ENCODE results near the gene BCKDK. TPM values are rescaled to one million over a fixed set of nuclear protein-coding genes. Genes with fewer than 3 reads are reported as not detected.

BCKDK gene
- total and polyA plus RNA-seq, 2 of the 13 experiments (the other 11 are each of a cell fraction or from before 2014, with no cell fraction given), result 24.9 to 42.6 TPM

DNA sequence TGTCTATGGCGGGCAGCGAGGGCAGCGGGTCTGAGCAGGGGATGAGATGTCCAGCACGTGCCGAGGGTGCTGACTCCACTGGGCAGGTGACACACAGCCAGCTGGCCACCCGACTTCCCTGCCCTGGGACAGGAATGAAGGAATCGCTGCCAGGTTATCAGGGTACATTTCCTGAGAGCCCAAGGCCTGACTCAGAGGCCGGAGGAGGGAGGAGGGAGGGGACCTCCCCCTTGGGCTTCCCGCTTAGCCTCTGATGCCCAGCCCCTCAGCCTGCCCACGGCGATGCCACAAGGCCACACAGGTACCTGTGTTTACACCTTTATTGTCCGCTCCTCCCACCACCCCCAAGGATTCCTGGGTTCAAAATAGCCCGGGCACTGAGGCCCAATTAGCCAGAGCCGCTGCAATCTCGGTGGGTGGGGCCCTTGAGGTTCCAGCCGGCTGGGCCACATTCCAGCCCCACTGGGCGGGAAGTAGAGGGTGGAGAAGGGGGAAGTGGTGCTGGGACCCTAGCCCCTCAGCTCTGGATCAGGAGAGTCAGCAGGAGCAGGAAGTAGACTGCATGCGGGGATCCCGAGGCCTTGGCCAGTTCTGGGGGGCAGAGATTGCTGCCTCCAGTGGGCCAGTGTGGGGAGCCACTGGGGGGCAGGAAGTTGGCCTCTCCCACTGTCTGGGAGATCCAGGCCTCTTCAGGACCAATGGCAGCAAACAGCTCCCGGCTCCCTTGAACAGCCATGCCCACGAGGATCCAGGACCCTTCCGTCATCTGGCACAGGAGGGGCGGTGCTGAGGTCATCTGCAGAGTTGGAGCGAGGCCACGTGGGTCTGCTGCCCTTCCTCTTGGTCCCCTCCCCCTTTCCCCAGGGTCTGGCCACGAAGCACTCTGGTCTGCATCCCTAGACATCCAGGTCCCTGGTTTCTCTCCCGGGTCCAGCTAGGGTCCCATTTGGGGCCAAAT, 30.7 kb downstream of the BCKDK start (continued):
- no peak for TF ChIP-seq NR2F2 (IDR thresholded peaks at IDR 0.05; ENCODE audit: borderline replicate concordance, low read depth)
- TF ChIP-seq, protein P1, sequence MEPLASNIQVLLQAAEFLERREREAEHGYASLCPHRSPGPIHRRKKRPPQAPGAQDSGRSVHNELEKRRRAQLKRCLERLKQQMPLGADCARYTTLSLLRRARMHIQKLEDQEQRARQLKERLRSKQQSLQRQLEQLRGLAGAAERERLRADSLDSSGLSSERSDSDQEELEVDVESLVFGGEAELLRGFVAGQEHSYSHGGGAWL (CRISPR knock-in tag; IDR thresholded peaks at IDR 0.05), result no peak; the same call in 1 of the 2 replicates
- no peak for TF ChIP-seq RARG (CRISPR knock-in tag; IDR thresholded peaks at IDR 0.05; ENCODE audit: low read depth)
- TF ChIP-seq ZNF432 (CRISPR knock-in tag; IDR thresholded peaks at IDR 0.05; ENCODE audit: borderline replicate concordance), result no peak
- TF ChIP-seq ZKSCAN1 (IDR thresholded peaks at IDR 0.05; ENCODE audit: low read length), result no peak
- no peak for TF ChIP-seq ZC3H13 (CRISPR knock-in tag; IDR thresholded peaks at IDR 0.05)
- TF ChIP-seq ZKSCAN5 (CRISPR knock-in tag; IDR thresholded peaks at IDR 0.05), result no peak
- no peak for TF ChIP-seq ZNF44 (CRISPR knock-in tag; IDR thresholded peaks at IDR 0.05)
- TF ChIP-seq CBFB (CRISPR knock-in tag; IDR thresholded peaks at IDR 0.05), result no peak
- TF ChIP-seq EEA1 (CRISPR knock-in tag; IDR thresholded peaks at IDR 0.05; ENCODE audit: borderline replicate concordance), result no peak; the same call in 1 of the 2 replicates
- no peak for TF ChIP-seq FOXK1 (CRISPR knock-in tag; IDR thresholded peaks at IDR 0.05; ENCODE audit: borderline replicate concordance, low read depth)
- TF ChIP-seq SRY (CRISPR knock-in tag; IDR thresholded peaks at IDR 0.05), result no peak
- TF ChIP-seq MIXL1 (CRISPR knock-in tag; IDR thresholded peaks at IDR 0.05), result no peak
- TF ChIP-seq, protein P2, sequence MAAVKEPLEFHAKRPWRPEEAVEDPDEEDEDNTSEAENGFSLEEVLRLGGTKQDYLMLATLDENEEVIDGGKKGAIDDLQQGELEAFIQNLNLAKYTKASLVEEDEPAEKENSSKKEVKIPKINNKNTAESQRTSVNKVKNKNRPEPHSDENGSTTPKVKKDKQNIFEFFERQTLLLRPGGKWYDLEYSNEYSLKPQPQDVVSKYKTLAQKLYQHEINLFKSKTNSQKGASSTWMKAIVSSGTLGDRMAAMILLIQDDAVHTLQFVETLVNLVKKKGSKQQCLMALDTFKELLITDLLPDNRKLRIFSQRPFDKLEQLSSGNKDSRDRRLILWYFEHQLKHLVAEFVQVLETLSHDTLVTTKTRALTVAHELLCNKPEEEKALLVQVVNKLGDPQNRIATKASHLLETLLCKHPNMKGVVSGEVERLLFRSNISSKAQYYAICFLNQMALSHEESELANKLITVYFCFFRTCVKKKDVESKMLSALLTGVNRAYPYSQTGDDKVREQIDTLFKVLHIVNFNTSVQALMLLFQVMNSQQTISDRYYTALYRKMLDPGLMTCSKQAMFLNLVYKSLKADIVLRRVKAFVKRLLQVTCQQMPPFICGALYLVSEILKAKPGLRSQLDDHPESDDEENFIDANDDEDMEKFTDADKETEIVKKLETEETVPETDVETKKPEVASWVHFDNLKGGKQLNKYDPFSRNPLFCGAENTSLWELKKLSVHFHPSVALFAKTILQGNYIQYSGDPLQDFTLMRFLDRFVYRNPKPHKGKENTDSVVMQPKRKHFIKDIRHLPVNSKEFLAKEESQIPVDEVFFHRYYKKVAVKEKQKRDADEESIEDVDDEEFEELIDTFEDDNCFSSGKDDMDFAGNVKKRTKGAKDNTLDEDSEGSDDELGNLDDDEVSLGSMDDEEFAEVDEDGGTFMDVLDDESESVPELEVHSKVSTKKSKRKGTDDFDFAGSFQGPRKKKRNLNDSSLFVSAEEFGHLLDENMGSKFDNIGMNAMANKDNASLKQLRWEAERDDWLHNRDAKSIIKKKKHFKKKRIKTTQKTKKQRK (IDR thresholded peaks at IDR 0.05; ENCODE audit: low read length), result no peak
- TF ChIP-seq, protein P3, sequence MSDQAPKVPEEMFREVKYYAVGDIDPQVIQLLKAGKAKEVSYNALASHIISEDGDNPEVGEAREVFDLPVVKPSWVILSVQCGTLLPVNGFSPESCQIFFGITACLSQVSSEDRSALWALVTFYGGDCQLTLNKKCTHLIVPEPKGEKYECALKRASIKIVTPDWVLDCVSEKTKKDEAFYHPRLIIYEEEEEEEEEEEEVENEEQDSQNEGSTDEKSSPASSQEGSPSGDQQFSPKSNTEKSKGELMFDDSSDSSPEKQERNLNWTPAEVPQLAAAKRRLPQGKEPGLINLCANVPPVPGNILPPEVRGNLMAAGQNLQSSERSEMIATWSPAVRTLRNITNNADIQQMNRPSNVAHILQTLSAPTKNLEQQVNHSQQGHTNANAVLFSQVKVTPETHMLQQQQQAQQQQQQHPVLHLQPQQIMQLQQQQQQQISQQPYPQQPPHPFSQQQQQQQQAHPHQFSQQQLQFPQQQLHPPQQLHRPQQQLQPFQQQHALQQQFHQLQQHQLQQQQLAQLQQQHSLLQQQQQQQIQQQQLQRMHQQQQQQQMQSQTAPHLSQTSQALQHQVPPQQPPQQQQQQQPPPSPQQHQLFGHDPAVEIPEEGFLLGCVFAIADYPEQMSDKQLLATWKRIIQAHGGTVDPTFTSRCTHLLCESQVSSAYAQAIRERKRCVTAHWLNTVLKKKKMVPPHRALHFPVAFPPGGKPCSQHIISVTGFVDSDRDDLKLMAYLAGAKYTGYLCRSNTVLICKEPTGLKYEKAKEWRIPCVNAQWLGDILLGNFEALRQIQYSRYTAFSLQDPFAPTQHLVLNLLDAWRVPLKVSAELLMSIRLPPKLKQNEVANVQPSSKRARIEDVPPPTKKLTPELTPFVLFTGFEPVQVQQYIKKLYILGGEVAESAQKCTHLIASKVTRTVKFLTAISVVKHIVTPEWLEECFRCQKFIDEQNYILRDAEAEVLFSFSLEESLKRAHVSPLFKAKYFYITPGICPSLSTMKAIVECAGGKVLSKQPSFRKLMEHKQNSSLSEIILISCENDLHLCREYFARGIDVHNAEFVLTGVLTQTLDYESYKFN (CRISPR knock-in tag; conservative IDR thresholded peaks at IDR 0.05), result 0 out of 2 replicates have a peak, but pooled peaks have one; percentile 18
- 0 out of 2 replicates have a peak, but pooled peaks have one; percentile 35 for TF ChIP-seq ZNF782 (CRISPR knock-in tag; IDR thresholded peaks at IDR 0.05; ENCODE audit: borderline replicate concordance)
- no peak; the same call in 1 of the 2 replicates for TF ChIP-seq ZNF501 (CRISPR knock-in tag; IDR thresholded peaks at IDR 0.05)
- TF ChIP-seq ZFP62 (CRISPR knock-in tag; IDR thresholded peaks at IDR 0.05), result no peak
- TF ChIP-seq GATAD1 (CRISPR knock-in tag; IDR thresholded peaks at IDR 0.05), result no peak
- no peak for TF ChIP-seq ZKSCAN8 (CRISPR knock-in tag; IDR thresholded peaks at IDR 0.05; ENCODE audit: borderline replicate concordance)
- peak; percentile 85; the same call in 1 of the 2 replicates for TF ChIP-seq PCBP1 (IDR thresholded peaks at IDR 0.05; ENCODE audit: borderline replicate concordance, low read depth, low read length)
- no peak for TF ChIP-seq ZNF549 (CRISPR knock-in tag; IDR thresholded peaks at IDR 0.05)
